Prostate gland (tissue), 2 donors: ENCODE results near the gene RAD51. TPM values are rescaled to one million over a fixed set of nuclear protein-coding genes. Genes with fewer than 3 reads are reported as not detected.

ENCODE experiments used
- DNase-seq: peaks from one replicate; pipeline ENCODE4 v3.0.0-alpha.2; 2019; ENCODE audit warnings: low spot score
- H3K27ac ChIP-seq, 2 donors: fragments of 200-600 bp; sonication (generic); 2 replicates each; pipeline ENCODE4 v1.5.1; 2017 to 2019
- H3K27me3 ChIP-seq: fragments of 200-600 bp; sonication (generic); replicated peaks from 2 replicates; pipeline ENCODE4 v1.5.1; 2019; ENCODE audit not compliant: insufficient read depth
- H3K36me3 ChIP-seq, 2 donors: fragments of 200-600 bp; sonication (generic); 1 replicate in 1 of 2; 2 replicates in 1 of 2; pipeline versions ENCODE4 v1.5.1 to v1.8.1; 2017 to 2019
- H3K4me1 ChIP-seq: fragments of 200-600 bp; sonication (generic); replicated peaks from 2 replicates; pipeline ENCODE4 v1.5.1; 2019
- H3K4me3 ChIP-seq, 2 donors: fragments of 200-600 bp; sonication (generic); 2 replicates each; pipeline ENCODE4 v1.5.1; 2017 to 2019
- H3K9me3 ChIP-seq: fragments of 200-600 bp; sonication (generic); 2 replicates; pipeline ENCODE4 v1.5.1; 2017
- CTCF ChIP-seq, 4 experiments: fragments of 200-600 bp in 2 of 4; fragments of 450-650 bp in 2 of 4; sonication (generic) in 2 of 4; IDR thresholded peaks; 1 replicate in 3 of 4; 2 replicates in 1 of 4; pipeline ENCODE4 v1.5.1; 2016 to 2019; ENCODE audit warnings: antibody characterized with exemption in 4 of 4, mild to moderate bottlenecking in 2 of 4, moderate library complexity in 2 of 4
- POLR2A ChIP-seq: fragments of 450-650 bp; IDR thresholded peaks from one replicate; pipeline ENCODE4 v1.6.1; 2016; ENCODE audit warnings: antibody characterized with exemption, mild to moderate bottlenecking
- POLR2AphosphoS5 ChIP-seq: sonication (generic); formaldehyde crosslinking; IDR thresholded peaks from one replicate; pipeline ENCODE4 v1.6.1; 2017; ENCODE audit warnings: antibody characterized with exemption
- WGBS: methylation state at CpG from one replicate; pipeline ENCODE4 v1.1.5; 2018; 5-methylcytosine and 5-hydroxymethylcytosine counted together
- intact Hi-C: fragments of 100-400 bp; cut with DNase I; formaldehyde crosslinking; loops from one replicate; pipeline ENCODE4 v1.14.2; 2022
- total RNA-seq, 2 donors: library from RNA; depleted of rRNA; stranded (reverse); fragments of >200 nt; gene quantifications; one replicate each; pipeline ENCODE4 v1.1.0, GENCODE V29; 2016

Gene RAD51
- total RNA-seq, 2 donors from 2014 or later = 0.82 to 5.1 TPM

GRCh38 chr15:40768521-40769273, 73.7 kb downstream of the RAD51 start:
- TF ChIP-seq POLR2A = no peak
- TF ChIP-seq POLR2AphosphoS5 = no peak
- TF ChIP-seq CTCF (IDR thresholded peaks at IDR 0.05) = no peak
- H3K27me3 ChIP-seq = no peaks in the 10 kb centered on the region
- no peak overlapping the region for H3K4me3 ChIP-seq
- H3K36me3 ChIP-seq = no peaks in the 10 kb centered on the region
- intact Hi-C loops = loop anchor here (5.0 kb wide), 1 partner anchor 34 kb away; no protein-coding TSS in a partner anchor
- no peaks in the 10 kb centered on the region for H3K9me3 ChIP-seq
- 67% methylated on average over 17 of the region's 21 CpGs for WGBS
- peaks cover 23% of the 10 kb centered on the region for H3K4me1 ChIP-seq
- H3K27ac ChIP-seq = peak overlapping the region; percentile 76 to 80
- no peak for DNase-seq

- peak; percentile 82 for DNase-seq
- TF ChIP-seq CTCF (IDR thresholded peaks at IDR 0.05) (no peak), POLR2A (peak; percentile 49), POLR2AphosphoS5 (peak; percentile 64)
- H3K4me1 ChIP-seq = peaks cover 19% of the 10 kb centered on the region
- no peaks in the 10 kb centered on the region for H3K36me3 ChIP-seq
- intact Hi-C loops = loop anchor here (5.0 kb wide), 1 partner anchor 33 kb away; no protein-coding TSS in a partner anchor
- 33% methylated on average over 26 of the region's 28 CpGs for WGBS
- H3K27ac ChIP-seq = peak within 1 kb of the TSS; percentile 76 to 80
- H3K9me3 ChIP-seq = no peaks in the 10 kb centered on the region
- H3K4me3 ChIP-seq = no peak within 1 kb of the TSS
- H3K27me3 ChIP-seq = no peaks in the 10 kb centered on the region
These were observed 74.5 kb downstream of the RAD51 start, which contains the start of gene C15orf62 for GRCh38 chr15:40769274-40770146. Gene C15orf62 (plus strand): TSS chr15:40769980. CDS start chr15:40770496, 516 bp downstream.

- H3K4me3 ChIP-seq = no peak overlapping the region
- WGBS = 78% methylated on average over 16 of the region's 17 CpGs
These were observed 75.3 kb downstream of the RAD51 start for GRCh38 chr15:40770147-40770721.

GRCh38 chr15:40771242-40771641, 76.3 kb downstream of the RAD51 start:
- no peaks in the 10 kb centered on the region for H3K27me3 ChIP-seq
- peak overlapping the region; percentile 37 to 80 for H3K27ac ChIP-seq
- WGBS = 94% methylated on average over 5 of the region's 5 CpGs
- no peak for TF ChIP-seq POLR2AphosphoS5
- TF ChIP-seq POLR2A = no peak
- no peak for TF ChIP-seq CTCF (IDR thresholded peaks at IDR 0.05)
- intact Hi-C loops = no loop called here
- peaks cover 0 to 4% of the 10 kb centered on the region in 2 donors for H3K36me3 ChIP-seq
- no peaks in the 10 kb centered on the region for H3K9me3 ChIP-seq
- DNase-seq = no peak
- peaks cover 23% of the 10 kb centered on the region for H3K4me1 ChIP-seq
- H3K4me3 ChIP-seq = no peak overlapping the region

More at GRCh38 chr15:40770147-40770721, 75.3 kb downstream of the RAD51 start:
- Histone ChIP-seq H3K27ac (peak overlapping the region; percentile 76 to 80), H3K4me1 (peaks cover 19% of the 10 kb centered on the region), H3K9me3 (no peaks in the 10 kb centered on the region), H3K36me3 (peaks cover 0 to 3% of the 10 kb centered on the region in 2 donors), H3K27me3 (no peaks in the 10 kb centered on the region)
- TF ChIP-seq CTCF (IDR thresholded peaks at IDR 0.05) = no peak
- intact Hi-C loops = no loop called here
- DNase-seq = peak; percentile 29
